GM21360 (cell line): ENCODE measurements around the gene SPSB2.
"Not testable (repeated sequence)": the region's sequence is repeated elsewhere in the genome, so short reads cannot be mapped to it uniquely, and the experiment has no call there.

Experiments
- ATAC-seq: cut with Tn5 transposase; IDR thresholded peaks from one replicate; pipeline ENCODE4 v1.9.1; 2021; ENCODE audit warnings: mild to moderate bottlenecking, moderate library complexity; ENCODE audit not compliant: unreplicated experiment

Gene SPSB2

GRCh38 chr12:6903722-6904121 lies 30.6 kb upstream of the SPSB2 start:
- ATAC-seq: no peak

GRCh38 chr12:6902448-6902847 lies 29.3 kb upstream of the SPSB2 start:
- ATAC-seq: no peak

DNA sequence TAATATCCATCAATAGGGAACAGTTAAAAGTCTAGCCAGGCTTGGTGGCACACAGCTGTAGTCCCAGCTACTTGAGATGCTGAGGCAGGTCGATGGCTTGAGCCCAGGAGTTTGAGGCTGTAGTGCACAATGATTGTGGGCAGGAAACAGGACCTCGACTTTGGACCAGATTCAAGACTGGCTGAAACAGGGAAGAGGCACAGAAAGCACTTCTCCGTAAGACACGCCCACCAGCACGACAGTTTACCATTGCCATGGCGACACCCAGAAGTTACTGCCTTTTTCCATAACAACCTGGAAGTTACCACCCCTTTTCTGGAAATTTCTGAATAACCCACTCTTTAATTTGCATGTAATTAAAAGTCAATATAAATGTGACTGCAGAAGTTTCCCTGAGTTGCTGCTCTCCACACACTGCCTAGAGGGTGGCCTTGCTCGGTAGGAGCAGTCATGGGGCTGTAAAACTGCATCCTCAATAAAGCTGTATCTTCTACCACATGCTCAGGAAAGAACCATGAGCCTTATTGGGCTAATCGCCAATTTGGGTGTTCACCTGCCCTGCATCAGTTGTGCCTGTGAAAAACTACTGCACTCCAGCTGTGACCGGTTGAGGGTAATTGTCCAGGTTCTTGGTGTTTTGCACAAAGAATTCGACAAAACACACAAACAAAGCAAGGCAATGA lies 26.9 kb upstream of the SPSB2 start:
- no peak for ATAC-seq

GRCh38 chr12:6899427-6899826 lies 26.3 kb upstream of the SPSB2 start:
- ATAC-seq: no peak

- no peak for ATAC-seq
Measured at GRCh38 chr12:6896846-6897435, 23.8 kb upstream of the SPSB2 start.

DNA sequence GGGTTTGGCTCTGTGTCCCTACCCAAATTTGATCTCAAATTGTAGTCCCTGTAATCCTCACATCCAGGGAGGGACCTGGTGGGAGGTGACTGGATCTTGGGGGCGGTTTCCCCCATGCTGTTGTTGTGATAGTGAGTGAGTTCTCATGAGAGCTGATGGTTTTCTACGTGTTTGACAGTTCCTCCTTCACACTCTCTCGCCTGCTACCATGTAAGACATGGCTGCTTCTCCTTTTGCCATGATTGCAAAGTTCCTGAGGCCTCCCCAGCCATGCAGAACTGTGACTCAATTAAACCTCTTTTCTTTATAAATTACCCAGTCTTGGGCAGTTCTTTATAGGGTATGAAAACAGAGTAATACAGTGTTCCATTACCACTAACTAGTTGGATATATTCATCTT lies 21.2 kb upstream of the SPSB2 start:
- no peak for ATAC-seq

- ATAC-seq: not testable (repeated sequence)
Measured at GRCh38 chr12:6892683-6893082, 19.6 kb upstream of the SPSB2 start.

DNA sequence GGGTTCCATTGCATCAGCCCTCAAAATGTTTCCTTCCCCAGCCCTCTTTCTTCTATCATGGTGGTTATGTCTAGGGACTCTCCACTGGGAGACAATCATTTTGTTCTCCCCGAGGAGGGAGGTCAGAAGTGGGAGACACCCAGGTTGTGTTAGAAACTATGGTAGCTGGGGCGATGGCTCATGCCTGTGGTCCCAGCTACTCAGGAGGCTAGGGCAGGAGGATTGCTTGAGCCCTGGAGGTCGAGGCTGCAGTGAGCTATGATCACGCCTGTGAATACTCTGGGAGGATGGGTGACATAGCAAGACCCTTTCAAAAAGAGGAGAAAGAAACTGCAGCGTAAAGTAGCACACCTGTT lies 18.5 kb upstream of the SPSB2 start:
- ATAC-seq: no peak

DNA sequence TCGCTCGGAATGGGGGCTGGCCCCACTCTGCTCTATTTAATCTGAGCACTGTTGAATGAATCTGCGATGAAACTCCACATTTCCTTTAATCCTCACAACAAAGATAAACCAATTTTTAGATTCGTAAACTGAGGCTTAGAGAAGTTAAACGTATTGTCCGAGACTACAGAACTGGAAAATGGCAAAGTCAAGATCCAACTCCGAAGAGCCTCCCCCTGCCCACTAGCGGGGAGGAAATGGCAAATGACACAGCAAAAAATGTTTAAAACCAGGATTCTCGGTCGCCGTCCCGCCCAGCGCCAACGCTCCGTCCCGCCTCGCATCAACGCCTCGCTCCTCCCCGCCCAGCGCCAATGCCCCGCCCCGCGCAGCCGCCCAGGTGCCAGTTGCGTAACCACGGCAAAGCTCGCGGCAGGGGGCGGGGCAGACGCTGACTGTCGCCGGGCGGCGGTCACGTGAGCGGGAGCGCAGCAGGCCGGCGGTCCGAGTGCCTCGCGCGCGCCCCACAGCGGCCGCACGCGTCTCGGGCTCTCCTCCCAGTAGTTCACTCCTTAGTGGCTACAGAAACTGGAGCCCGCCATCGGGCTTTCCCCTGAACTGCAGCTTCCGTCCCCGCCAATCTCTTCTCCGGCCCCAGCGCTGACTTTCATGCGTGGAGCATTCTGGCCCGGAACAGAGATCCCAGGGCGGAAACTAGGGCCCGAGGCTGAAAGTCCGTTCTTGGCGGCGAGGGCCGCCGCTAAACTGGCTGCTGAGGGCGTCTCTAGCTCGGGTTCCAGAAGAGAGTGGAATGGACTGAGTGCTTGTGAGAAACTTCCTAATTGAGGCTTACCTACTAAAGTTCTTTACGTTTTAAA lies 17.9 kb upstream of the SPSB2 start:
- ATAC-seq: peak; percentile 96

DNA sequence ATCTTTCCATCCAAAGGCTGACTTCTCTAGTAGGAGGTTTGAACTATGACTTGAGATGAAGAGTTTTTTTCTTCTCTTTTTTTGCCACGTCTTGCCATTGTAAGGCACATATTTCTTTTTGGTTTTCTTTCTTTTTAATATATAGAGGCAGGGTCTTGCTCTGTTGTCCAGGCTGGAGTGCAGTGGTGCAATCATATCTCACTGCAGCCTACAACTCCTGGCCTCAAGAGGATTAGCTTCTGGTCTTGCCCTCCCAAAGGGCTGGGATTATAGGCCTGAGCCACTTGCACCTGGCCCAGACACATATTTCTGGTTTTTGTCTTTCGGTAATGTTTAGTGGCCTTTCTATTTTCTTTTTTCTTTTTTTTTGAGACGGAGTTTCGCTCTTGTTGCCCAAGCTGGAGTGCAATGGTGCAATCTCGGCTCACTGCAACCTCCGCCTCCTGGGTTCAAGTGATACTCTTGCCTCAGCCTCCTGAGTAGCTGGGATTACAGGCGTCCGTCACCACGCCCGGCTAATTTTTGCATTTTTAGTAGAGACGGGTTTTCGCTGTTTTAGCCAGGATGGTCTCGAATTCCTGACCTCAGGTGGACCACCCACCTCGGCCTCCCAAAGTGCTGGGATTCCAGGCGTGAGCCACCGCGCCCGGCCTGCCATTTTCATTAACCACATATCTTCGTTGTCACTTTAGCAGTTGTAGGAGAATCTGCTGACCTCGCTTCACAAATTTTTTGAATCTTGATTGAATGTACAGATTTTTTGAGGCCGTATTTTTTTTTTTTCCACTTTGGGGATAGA lies 16.9 kb upstream of the SPSB2 start:
- not testable (repeated sequence) for ATAC-seq

DNA sequence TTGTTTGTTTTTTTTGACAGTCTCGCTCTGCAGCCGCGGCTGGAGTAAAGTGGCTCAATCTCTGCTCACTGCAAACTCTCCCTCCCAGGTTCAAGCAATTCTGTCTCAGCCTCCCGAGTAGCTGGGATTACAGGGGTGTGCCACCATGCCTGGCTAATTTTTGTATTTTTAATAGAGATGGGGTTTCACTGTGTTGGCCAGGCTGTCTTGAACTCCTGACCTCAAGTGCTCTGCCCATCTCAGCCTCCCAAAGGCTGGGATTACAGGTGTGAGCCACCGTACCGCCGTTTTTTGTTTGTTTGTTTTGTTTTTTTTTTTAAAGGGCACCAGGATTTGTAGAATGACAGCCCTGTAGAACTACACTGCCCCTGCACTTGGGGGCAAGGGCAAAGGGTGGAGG lies 15.7 kb upstream of the SPSB2 start:
- not testable (repeated sequence) for ATAC-seq

DNA sequence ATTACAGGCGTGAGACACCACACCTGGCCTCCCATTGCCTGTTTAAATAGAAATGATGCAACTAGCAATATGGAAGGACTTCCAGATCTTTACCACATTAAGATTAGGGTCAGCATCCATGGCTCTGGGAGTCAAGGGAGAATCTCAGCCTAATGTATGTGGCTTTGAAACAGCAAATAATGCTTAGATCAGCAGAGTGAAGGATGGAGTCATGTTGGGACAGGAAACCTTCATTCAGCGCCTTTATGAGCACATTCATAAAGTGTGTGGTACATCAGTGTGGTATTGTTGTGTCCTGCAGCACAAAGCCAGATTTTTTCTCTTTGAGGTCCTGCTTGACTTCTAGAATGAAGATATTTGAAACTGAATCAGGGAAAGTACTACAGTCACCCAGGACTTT lies 15.3 kb upstream of the SPSB2 start:
- ATAC-seq: no peak

DNA sequence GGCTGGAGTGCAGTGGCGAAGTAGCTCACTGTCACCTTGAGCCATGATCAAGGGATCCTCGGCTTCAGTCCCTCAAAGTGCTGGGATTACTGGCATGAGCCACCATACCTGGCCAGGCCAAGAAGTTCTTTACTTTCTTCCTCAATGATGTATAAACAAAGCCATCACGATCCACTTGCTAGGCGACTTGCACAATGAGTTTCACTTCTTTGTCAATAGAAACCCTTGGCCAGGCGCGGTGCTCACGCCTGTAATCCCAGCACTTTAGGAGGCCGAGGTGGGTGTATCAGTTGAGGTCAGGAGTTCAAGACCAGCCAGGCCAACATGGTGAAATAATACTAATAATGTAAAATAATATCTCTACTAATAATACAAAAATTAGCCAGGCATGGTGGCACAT lies 14.4 kb upstream of the SPSB2 start:
- ATAC-seq: no peak

DNA sequence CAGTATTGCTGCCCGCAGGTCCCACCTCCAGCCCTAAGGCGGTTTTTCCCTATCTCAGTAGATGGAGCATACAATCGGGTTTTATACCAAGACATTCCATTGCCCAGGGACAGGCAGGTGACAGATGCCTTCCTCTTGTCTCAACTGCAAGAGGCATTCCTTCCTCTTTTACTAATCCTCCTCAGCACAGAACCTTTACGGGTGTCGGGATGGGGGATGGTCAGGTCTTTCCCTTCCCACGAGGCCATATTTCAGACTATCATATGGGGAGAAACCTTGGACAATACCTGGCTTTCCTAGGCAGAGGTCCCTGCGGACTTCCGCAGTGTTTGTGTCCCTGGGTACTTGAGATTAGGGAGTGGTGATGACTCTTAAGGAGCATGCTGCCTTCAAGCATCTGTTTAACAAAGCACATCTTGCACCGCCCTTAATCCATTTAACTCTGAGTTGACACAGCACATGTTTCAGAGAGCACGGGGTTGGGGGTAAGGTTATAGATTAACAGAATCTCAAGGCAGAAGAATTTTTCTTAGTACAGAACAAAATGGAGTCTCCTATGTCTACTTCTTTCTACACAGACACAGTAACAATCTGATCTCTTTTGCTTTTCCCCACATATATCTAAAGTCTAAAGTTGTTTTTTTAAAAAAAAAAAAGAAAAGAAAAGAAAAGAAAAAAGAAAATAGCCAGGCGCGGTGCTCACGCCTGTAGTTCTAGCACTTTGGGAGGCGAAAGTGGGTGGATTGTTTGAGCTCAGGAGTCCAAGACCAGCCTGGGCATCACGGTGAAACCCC lies 13.3 kb upstream of the SPSB2 start:
- not testable (repeated sequence) for ATAC-seq

DNA sequence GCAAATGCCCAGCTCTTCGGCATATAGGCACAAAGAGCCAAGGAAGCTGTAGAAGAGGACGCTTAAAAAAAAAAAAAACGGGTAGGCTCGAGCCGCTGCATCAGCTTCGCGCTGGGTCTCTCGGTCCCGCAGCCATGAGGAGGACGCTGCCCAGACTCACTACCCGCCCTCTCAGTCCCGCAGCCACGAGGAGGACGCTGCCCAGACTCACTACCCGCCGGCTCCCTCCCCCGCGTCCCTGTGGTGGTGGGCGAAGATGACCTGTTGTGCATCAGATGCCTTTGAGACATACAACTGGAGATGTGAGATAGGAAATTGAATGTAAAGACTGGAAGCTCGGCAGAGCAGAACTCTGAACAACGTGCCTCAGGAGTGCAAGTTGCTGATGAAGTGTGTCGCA lies 11.4 kb upstream of the SPSB2 start:
- ATAC-seq: no peak

DNA sequence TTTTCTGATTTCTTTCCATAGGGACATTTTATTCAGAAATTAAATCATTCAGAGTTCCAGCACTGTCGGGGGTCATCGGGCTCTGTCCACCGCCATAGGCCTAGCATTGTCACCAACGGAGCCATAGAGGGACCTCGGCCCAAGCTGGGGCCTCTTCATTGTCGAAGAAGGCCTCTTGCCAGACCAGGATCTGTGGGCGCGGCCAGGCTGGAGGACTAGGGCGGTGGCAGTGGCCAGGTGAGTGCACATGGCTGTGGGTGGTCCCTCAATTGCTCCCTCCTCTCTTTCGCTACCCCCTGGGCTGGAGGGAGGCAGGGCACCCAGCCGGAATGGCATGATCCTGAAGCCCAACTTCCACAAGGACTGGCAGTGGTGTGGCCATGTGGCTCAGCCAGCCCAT lies 10.6 kb upstream of the SPSB2 start:
- ATAC-seq: no peak

- ATAC-seq: no peak
Measured at GRCh38 chr12:6883252-6883651, 10.1 kb upstream of the SPSB2 start.

GRCh38 chr12:6879824-6880223 lies 6.7 kb upstream of the SPSB2 start:
- ATAC-seq: not testable (repeated sequence)

GRCh38 chr12:6874015-6874368 lies 889 bp upstream of the SPSB2 start:
- ATAC-seq: not testable (repeated sequence)
